Astrocyte (in vitro differentiated cells and primary cell): ENCODE measurements around the gene PYGL. TPM values are rescaled to one million over a fixed set of nuclear protein-coding genes. Genes with fewer than 3 reads are reported as not detected.
"Not testable (repeated sequence)": the region's sequence is repeated elsewhere in the genome, so short reads cannot be mapped to it uniquely, and the experiment has no call there.

ENCODE experiments used
- DNase-seq: peaks from one replicate; pipeline ENCODE4 v3.0.0-alpha.2; 2010; ENCODE audit warnings: low read depth
- FAIRE-seq: peaks from 2 replicates; lab custom pipeline; 2011; peaks lifted over from hg19 to GRCh38; lab: Jason Lieb, UNC
- H2AFZ ChIP-seq: 2 replicates; pipeline ENCODE4 v1.6.0; 2012; ENCODE audit warnings: low read depth, low read length, inconsistent platforms
- H3K27ac ChIP-seq: 2 replicates; pipeline ENCODE4 v1.5.1; 2011; ENCODE audit warnings: low read depth, low read length, inconsistent platforms
- H3K27me3 ChIP-seq: 2 replicates; pipeline ENCODE4 v1.6.0; 2011; ENCODE audit warnings: low read length, inconsistent platforms; ENCODE audit not compliant: insufficient read depth
- H3K36me3 ChIP-seq: 2 replicates; pipeline ENCODE4 v1.5.1; 2011; ENCODE audit warnings: low read length, inconsistent platforms; ENCODE audit not compliant: insufficient read depth
- H3K4me1 ChIP-seq: 2 replicates; pipeline ENCODE4 v1.5.1; 2011; ENCODE audit warnings: low read length, inconsistent platforms; ENCODE audit not compliant: insufficient read depth
- H3K4me2 ChIP-seq: 2 replicates; pipeline ENCODE4 v1.6.0; 2012; ENCODE audit warnings: low read length, inconsistent platforms
- H3K4me3 ChIP-seq: 2 replicates; pipeline ENCODE4 v1.5.1; 2011; ENCODE audit warnings: low read depth, mild to moderate bottlenecking, low read length, inconsistent platforms; ENCODE audit not compliant: insufficient read depth
- H3K79me2 ChIP-seq: 2 replicates; pipeline ENCODE4 v1.6.0; 2012; ENCODE audit warnings: mild to moderate bottlenecking, low read length, inconsistent platforms; ENCODE audit not compliant: insufficient read depth
- H3K9ac ChIP-seq: 2 replicates; pipeline ENCODE4 v1.6.0; 2012; ENCODE audit warnings: mild to moderate bottlenecking, low read length, inconsistent platforms
- H3K9me3 ChIP-seq: 2 replicates; pipeline ENCODE4 v1.5.1; 2012; ENCODE audit warnings: low read depth, mild to moderate bottlenecking, low read length, inconsistent platforms; ENCODE audit not compliant: insufficient read depth
- H4K20me1 ChIP-seq: 2 replicates; pipeline ENCODE4 v1.6.0; 2012; ENCODE audit warnings: low read length, inconsistent platforms; ENCODE audit not compliant: insufficient read depth
- H3K27ac Mint-ChIP-seq: one replicate; pipeline ENCODE4 v1.8.0; 2021; ENCODE audit warnings: mild to moderate bottlenecking, mixed read lengths; ENCODE audit not compliant: unreplicated experiment
- H3K27me3 Mint-ChIP-seq: one replicate; pipeline ENCODE4 v1.8.0; 2021; ENCODE audit warnings: low read depth, mixed read lengths; ENCODE audit not compliant: unreplicated experiment
- H3K36me3 Mint-ChIP-seq: one replicate; pipeline ENCODE4 v1.8.0; 2021; ENCODE audit warnings: low read depth, mixed read lengths; ENCODE audit not compliant: unreplicated experiment
- H3K4me1 Mint-ChIP-seq: one replicate; pipeline ENCODE4 v1.8.0; 2021; ENCODE audit warnings: low read depth, mixed read lengths; ENCODE audit not compliant: unreplicated experiment
- H3K4me3 Mint-ChIP-seq: one replicate; pipeline ENCODE4 v1.8.0; 2021; ENCODE audit warnings: mild to moderate bottlenecking, moderate library complexity, mixed read lengths; ENCODE audit not compliant: unreplicated experiment
- H3K9me3 Mint-ChIP-seq: one replicate; pipeline ENCODE4 v1.8.0; 2021; ENCODE audit warnings: mild to moderate bottlenecking, mixed read lengths; ENCODE audit not compliant: unreplicated experiment
- CTCF ChIP-seq: IDR thresholded peaks from 2 replicates; pipeline ENCODE4 v1.5.1; 2011; ENCODE audit warnings: low read depth, mild to moderate bottlenecking, inconsistent platforms, low read length, moderate library complexity; ENCODE audit not compliant: insufficient read depth
- EZH2 ChIP-seq: IDR thresholded peaks from 2 replicates; pipeline ENCODE4 v1.6.1; 2012; ENCODE audit warnings: mild to moderate bottlenecking, low read length, inconsistent platforms; ENCODE audit not compliant: insufficient read depth
- total RNA-seq: library from RNA; stranded (reverse); gene quantifications from 2 replicates; pipeline ENCODE4 v1.2.1, GENCODE V29; 2021

PYGL gene
- total RNA-seq, 1 donor from 2014 or later = 97.6 TPM

- not testable (repeated sequence) for H3K27ac Mint-ChIP-seq, FAIRE-seq, H3K27me3 Mint-ChIP-seq, H3K4me2 ChIP-seq, H3K27ac ChIP-seq, H3K4me1 Mint-ChIP-seq, H2AFZ ChIP-seq, H3K9me3 Mint-ChIP-seq, H3K4me3 Mint-ChIP-seq, H3K9me3 ChIP-seq, H3K27me3 ChIP-seq, H3K4me1 ChIP-seq, H3K4me3 ChIP-seq, DNase-seq, H3K36me3 ChIP-seq, H3K79me2 ChIP-seq, H3K9ac ChIP-seq, H4K20me1 ChIP-seq
- peaks cover 18% of the 10 kb centered on the region for H3K36me3 Mint-ChIP-seq
Observed at GRCh38 chr14:50896421-50896820, 47.9 kb downstream of the PYGL start.

DNA sequence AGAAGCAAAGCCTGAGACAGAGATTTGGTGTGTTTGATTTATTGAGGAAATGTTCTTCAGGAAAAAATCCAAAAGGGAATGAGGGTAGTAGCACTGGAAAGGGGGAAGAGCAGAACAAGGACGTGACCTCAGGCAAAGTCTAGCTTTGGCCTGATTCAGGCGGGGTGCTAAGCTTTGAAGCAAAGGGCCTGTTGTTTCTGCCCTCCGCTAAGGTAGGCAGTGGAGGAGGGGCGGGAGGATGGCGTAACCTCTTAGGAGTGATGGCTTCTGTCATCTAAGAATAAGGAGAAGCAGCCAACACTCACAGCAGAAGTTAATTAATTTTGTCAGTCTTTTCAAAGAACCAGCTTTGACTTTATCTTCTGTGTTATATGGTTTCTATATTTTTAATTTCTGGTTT is 52.0 kb downstream of the PYGL start:
- H3K4me3 Mint-ChIP-seq = no peak overlapping the region
- H4K20me1 ChIP-seq = no peaks in the 10 kb centered on the region
- no peak for FAIRE-seq

GRCh38 chr14:50887476-50887875 is 56.8 kb downstream of the PYGL start:
- H3K27me3 Mint-ChIP-seq = peaks cover 5% of the 10 kb centered on the region
- DNase-seq (no peak), FAIRE-seq (no peak)
- no peak overlapping the region for H3K27ac ChIP-seq
- no peak overlapping the region for H3K4me3 ChIP-seq
- H3K36me3 Mint-ChIP-seq = no peaks in the 10 kb centered on the region
- no peak overlapping the region for H2AFZ ChIP-seq
- no peaks in the 10 kb centered on the region for H3K9me3 ChIP-seq
- H3K9me3 Mint-ChIP-seq = no peaks in the 10 kb centered on the region
- no peaks in the 10 kb centered on the region for H3K36me3 ChIP-seq
- no peak overlapping the region for H3K4me2 ChIP-seq
- peaks cover 6% of the 10 kb centered on the region for H3K27me3 ChIP-seq
- no peak overlapping the region for H3K27ac Mint-ChIP-seq
- H3K4me1 Mint-ChIP-seq = peaks cover 2% of the 10 kb centered on the region
- H4K20me1 ChIP-seq = no peaks in the 10 kb centered on the region
- H3K4me3 Mint-ChIP-seq = no peak overlapping the region
- TF ChIP-seq CTCF (no peak), EZH2 (no peak)
- H3K9ac ChIP-seq = no peak overlapping the region
- H3K79me2 ChIP-seq = no peaks in the 10 kb centered on the region
- H3K4me1 ChIP-seq = no peaks in the 10 kb centered on the region

More for the DNA sequence above, 52.0 kb downstream of the PYGL start:
- Mint-ChIP-seq H3K27me3 (no peaks in the 10 kb centered on the region), H3K9me3 (no peaks in the 10 kb centered on the region), H3K4me1 (peaks cover 2% of the 10 kb centered on the region), H3K36me3 (no peaks in the 10 kb centered on the region), H3K27ac (no peak overlapping the region)
- Histone ChIP-seq H3K4me2 (no peak overlapping the region), H3K4me1 (no peaks in the 10 kb centered on the region), H3K9me3 (no peaks in the 10 kb centered on the region), H3K27me3 (no peaks in the 10 kb centered on the region), H3K79me2 (no peaks in the 10 kb centered on the region), H3K27ac (no peak overlapping the region), H2AFZ (no peak overlapping the region), H3K4me3 (no peak overlapping the region), H3K9ac (no peak overlapping the region), H3K36me3 (no peaks in the 10 kb centered on the region)
- TF ChIP-seq CTCF = no peak
- TF ChIP-seq EZH2 = no peak
- DNase-seq = no peak
